ENCODE data around the gene GRAMD2B.

Gene GRAMD2B

DNA sequence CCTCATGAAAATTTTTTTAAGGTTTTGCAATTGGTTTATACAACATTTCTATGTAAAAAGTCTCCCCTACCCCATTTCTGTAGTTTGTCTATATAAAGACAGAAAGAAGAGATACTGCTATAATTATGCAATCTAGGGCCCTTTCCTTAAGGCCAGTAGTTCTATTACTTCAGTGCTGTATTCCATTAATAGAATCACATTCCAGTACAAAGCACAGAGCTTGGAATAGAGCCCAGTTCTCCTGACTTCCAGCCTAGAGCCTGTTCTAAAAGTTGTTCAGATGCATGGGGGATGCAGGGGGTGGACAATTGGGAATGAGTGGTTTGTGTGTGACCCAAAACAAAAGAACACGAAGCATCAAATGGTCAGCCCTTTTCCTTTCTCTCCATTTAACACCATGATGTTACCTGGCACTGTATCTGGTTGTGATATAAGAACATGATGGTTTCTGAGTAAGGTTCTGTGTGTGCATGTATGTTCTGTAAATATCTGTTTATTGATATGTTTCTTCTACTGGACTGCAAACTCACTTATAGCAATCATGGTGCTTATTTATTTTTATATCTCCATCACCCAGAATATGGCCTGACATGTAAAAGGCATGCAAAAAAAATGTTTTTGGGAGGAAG is 8.2 kb upstream of the GRAMD2B start:
- H3K36me3 ChIP-seq (ENCODE audit: control insufficient read depth in 1 of 2, insufficient read depth in 2 of 2, low read length in 2 of 2): no peaks in the 10 kb centered on the region
- H3K9me3 ChIP-seq (ENCODE audit: control insufficient read depth in 1 of 2, low read length in 2 of 2): no peaks in the 10 kb centered on the region
- peak overlapping the region; percentile 61 for H3K27ac ChIP-seq (ENCODE audit: low read length)
- no peak overlapping the region for H3K4me3 ChIP-seq (ENCODE audit: low read depth in 1 of 2, low read length in 2 of 2)
- no peaks in the 10 kb centered on the region for H3K27me3 ChIP-seq (ENCODE audit: low read depth, low read length)
- H3K4me1 ChIP-seq (ENCODE audit: control insufficient read depth in 1 of 2, insufficient read depth in 2 of 2, low read length in 2 of 2): peaks cover 5 to 20% of the 10 kb centered on the region in 2 donors

DNA sequence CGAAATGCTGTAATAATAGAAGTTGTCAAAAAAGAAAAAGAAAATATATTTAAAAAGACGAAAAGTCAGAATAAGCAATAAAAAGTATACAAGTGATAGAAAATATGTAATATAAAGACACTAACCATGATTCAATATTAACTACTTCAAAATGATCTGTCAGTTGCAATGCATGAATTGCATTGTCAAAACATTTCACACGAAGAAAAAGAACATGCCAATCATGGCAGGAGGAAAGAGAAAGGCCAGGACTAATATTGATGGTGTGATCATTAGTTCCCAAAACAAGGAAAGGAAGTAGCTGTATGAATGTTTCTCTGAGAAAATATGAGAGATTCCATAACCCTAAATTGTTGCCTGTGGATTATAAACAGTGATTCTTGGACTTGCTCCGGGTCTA is 7.4 kb upstream of the GRAMD2B start:
- Histone ChIP-seq H3K27me3 (ENCODE audit: low read depth, low read length) (no peaks in the 10 kb centered on the region), H3K4me1 (ENCODE audit: control insufficient read depth in 1 of 2, insufficient read depth in 2 of 2, low read length in 2 of 2) (peaks cover 5 to 20% of the 10 kb centered on the region in 2 donors), H3K27ac (ENCODE audit: low read length) (peak overlapping the region; percentile 15), H3K9me3 (ENCODE audit: control insufficient read depth in 1 of 2, low read length in 2 of 2) (no peaks in the 10 kb centered on the region), H3K36me3 (ENCODE audit: control insufficient read depth in 1 of 2, insufficient read depth in 2 of 2, low read length in 2 of 2) (no peaks in the 10 kb centered on the region), H3K4me3 (ENCODE audit: low read depth in 1 of 2, low read length in 2 of 2) (no peak overlapping the region)

DNA sequence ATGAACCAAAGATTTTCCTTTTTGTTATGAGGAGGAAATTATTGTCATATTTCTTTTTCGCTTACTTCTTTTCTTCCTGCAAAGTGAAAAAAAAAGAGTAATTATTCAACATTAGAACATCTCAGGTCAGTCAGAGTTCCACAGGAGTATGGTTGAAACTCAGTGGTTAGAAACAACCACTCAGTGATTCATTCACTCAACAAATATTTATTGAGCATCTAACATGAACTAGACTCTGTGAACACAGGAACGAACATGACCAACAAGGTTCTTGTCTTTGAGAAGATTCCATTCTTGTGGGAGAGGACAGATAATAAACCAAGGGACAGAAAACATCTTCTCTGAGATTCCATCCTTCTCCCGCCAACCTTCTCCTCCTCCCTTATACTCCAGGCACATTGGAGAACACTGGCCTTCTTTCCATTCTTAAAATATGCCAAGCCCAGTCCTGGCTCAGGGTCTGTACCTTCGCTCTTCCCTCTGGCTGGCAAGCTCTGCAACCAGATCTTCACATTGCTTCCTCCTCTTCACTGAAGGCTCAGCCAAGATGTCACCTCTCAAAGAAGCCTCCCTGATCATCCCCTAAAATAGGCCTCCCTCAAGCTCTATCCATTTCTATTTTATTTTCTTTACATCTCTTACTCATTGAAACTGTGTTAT is 6.8 kb upstream of the GRAMD2B start:
- no peaks in the 10 kb centered on the region for H3K27me3 ChIP-seq (ENCODE audit: low read depth, low read length)
- H3K4me3 ChIP-seq (ENCODE audit: low read depth in 1 of 2, low read length in 2 of 2): no peak overlapping the region
- H3K4me1 ChIP-seq (ENCODE audit: control insufficient read depth in 1 of 2, insufficient read depth in 2 of 2, low read length in 2 of 2): peaks cover 5 to 20% of the 10 kb centered on the region in 2 donors
- no peaks in the 10 kb centered on the region for H3K9me3 ChIP-seq (ENCODE audit: control insufficient read depth in 1 of 2, low read length in 2 of 2)
- no peak overlapping the region for H3K27ac ChIP-seq (ENCODE audit: low read length)
- H3K36me3 ChIP-seq (ENCODE audit: control insufficient read depth in 1 of 2, insufficient read depth in 2 of 2, low read length in 2 of 2): no peaks in the 10 kb centered on the region

DNA sequence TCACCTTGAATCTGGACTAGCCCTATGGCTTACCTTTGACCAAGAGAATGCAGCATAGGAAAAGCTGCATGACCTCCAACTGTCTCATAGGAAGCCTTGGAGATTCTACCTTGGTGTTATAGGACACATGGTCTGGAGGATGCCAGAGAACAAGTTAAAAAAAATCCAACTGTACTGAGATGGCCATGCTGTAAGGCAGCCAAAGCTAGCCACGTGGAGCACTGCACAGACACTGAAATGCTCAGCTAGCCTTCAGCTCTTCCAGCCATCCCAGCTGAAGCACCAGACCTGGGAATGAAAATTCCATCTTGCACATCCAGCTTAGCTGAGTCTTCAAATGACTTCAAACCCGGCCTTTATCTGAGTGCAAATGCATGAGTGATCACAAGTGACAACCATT is 6.0 kb upstream of the GRAMD2B start:
- Histone ChIP-seq H3K36me3 (ENCODE audit: control insufficient read depth in 1 of 2, insufficient read depth in 2 of 2, low read length in 2 of 2) (no peaks in the 10 kb centered on the region), H3K9me3 (ENCODE audit: control insufficient read depth in 1 of 2, low read length in 2 of 2) (no peaks in the 10 kb centered on the region), H3K4me3 (ENCODE audit: low read depth in 1 of 2, low read length in 2 of 2) (no peak overlapping the region), H3K4me1 (ENCODE audit: control insufficient read depth in 1 of 2, insufficient read depth in 2 of 2, low read length in 2 of 2) (peaks cover 5 to 20% of the 10 kb centered on the region in 2 donors), H3K27ac (ENCODE audit: low read length) (no peak overlapping the region), H3K27me3 (ENCODE audit: low read depth, low read length) (no peaks in the 10 kb centered on the region)

DNA sequence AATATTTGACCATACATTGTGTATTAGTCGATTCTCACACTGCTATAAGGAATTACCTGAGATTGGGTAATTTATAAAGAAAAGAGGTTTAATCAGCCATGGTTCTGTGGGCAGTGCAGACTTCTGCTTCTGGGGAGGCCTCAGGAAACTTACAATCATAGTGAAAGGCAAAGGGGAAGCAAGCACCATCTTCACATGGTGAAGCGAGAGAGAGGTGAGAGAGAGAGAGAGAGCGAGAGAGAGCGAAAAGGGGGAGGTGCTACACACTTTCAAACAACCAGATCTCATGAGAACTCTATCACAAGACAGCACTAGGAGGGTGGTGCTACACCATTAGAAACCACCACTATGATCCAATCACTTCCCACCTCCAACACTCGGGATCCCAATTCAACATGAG is 4.1 kb upstream of the GRAMD2B start:
- H3K9me3 ChIP-seq (ENCODE audit: control insufficient read depth in 1 of 2, low read length in 2 of 2): no peaks in the 10 kb centered on the region
- H3K4me3 ChIP-seq (ENCODE audit: low read depth in 1 of 2, low read length in 2 of 2): no peak overlapping the region
- no peak overlapping the region for H3K27ac ChIP-seq (ENCODE audit: low read length)

DNA sequence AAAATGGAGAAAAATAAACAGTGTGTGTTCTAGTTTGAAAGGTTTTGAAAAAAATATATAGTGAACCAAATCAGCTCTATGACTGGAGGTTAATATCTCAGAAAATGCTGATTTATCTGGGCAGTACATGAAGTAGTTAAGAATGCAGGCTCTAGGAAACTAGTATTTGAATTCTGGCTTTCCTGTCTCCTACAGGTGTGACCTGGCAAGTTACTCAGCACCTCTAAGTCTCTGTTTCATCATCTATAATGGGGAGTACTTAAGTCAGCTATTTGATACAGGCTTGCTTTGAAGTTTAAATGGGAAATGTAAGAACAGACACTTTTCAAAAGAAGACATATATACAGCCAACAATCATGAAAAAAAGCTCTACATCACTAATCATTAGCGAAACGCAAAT is 5.2 kb downstream of the GRAMD2B start:
- Histone ChIP-seq H3K9me3 (ENCODE audit: control insufficient read depth in 1 of 2, low read length in 2 of 2) (no peaks in the 10 kb centered on the region), H3K4me1 (ENCODE audit: control insufficient read depth in 1 of 2, insufficient read depth in 2 of 2, low read length in 2 of 2) (peaks cover 0 to 16% of the 10 kb centered on the region in 2 donors), H3K27ac (ENCODE audit: low read length) (no peak overlapping the region), H3K36me3 (ENCODE audit: control insufficient read depth in 1 of 2, insufficient read depth in 2 of 2, low read length in 2 of 2) (peaks cover 0 to 5% of the 10 kb centered on the region in 2 donors), H3K27me3 (ENCODE audit: low read depth, low read length) (no peaks in the 10 kb centered on the region), H3K4me3 (ENCODE audit: low read depth in 1 of 2, low read length in 2 of 2) (no peak overlapping the region)

More for the DNA sequence above, 4.1 kb upstream of the GRAMD2B start:
- Histone ChIP-seq H3K27me3 (ENCODE audit: low read depth, low read length) (no peaks in the 10 kb centered on the region), H3K36me3 (ENCODE audit: control insufficient read depth in 1 of 2, insufficient read depth in 2 of 2, low read length in 2 of 2) (peaks cover 0 to 7% of the 10 kb centered on the region in 2 donors), H3K4me1 (ENCODE audit: control insufficient read depth in 1 of 2, insufficient read depth in 2 of 2, low read length in 2 of 2) (peaks cover 5 to 20% of the 10 kb centered on the region in 2 donors)

DNA sequence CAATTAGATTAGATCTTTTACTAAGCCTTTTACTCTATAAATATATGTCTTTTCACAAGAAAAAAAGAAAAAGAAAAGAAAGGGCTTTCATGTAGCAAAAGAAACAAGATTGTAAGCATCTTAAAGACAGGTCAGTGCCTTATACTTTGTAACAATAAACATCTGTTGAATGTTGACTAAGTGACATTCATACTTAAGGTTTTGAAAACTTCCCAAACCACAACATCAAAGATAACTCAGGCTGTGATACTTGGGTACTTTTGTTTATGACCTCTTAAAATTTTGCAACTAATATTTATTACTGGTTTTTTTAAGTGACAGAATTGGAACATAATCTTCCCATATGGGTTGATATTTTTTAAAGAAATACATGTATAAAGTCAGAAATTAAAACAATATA is 7.4 kb downstream of the GRAMD2B start:
- Histone ChIP-seq H3K9me3 (ENCODE audit: control insufficient read depth in 1 of 2, low read length in 2 of 2) (no peaks in the 10 kb centered on the region), H3K27ac (ENCODE audit: low read length) (no peak overlapping the region), H3K4me3 (ENCODE audit: low read depth in 1 of 2, low read length in 2 of 2) (no peak overlapping the region), H3K27me3 (ENCODE audit: low read depth, low read length) (no peaks in the 10 kb centered on the region), H3K4me1 (ENCODE audit: control insufficient read depth in 1 of 2, insufficient read depth in 2 of 2, low read length in 2 of 2) (peaks cover 0 to 10% of the 10 kb centered on the region in 2 donors), H3K36me3 (ENCODE audit: control insufficient read depth in 1 of 2, insufficient read depth in 2 of 2, low read length in 2 of 2) (no peaks in the 10 kb centered on the region)

DNA sequence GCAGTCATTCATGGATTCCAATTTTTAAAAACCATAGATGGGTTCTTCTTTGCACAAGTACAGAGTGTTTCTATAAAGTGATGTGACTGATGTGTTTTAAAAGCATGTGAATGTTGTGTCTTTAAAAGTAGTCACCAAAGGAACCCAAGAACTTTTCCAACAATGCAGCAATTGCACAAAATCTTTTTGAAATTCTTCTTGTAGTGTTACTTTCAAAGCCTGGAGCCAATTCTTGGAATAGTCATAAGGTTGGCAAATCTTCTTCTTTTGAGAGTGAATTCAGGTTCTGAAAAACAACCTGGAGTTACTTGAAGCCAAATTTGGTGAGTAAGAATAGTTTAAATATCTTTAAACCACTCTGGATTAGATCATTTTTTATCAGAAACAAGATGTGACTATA is 10.5 kb downstream of the GRAMD2B start:
- Histone ChIP-seq H3K27ac (ENCODE audit: low read length) (no peak overlapping the region), H3K27me3 (ENCODE audit: low read depth, low read length) (no peaks in the 10 kb centered on the region), H3K4me1 (ENCODE audit: control insufficient read depth in 1 of 2, insufficient read depth in 2 of 2, low read length in 2 of 2) (peaks cover 0 to 5% of the 10 kb centered on the region in 2 donors), H3K4me3 (ENCODE audit: low read depth in 1 of 2, low read length in 2 of 2) (no peak overlapping the region), H3K36me3 (ENCODE audit: control insufficient read depth in 1 of 2, insufficient read depth in 2 of 2, low read length in 2 of 2) (peaks cover 0 to under 1% of the 10 kb centered on the region in 2 donors), H3K9me3 (ENCODE audit: control insufficient read depth in 1 of 2, low read length in 2 of 2) (no peaks in the 10 kb centered on the region)

DNA sequence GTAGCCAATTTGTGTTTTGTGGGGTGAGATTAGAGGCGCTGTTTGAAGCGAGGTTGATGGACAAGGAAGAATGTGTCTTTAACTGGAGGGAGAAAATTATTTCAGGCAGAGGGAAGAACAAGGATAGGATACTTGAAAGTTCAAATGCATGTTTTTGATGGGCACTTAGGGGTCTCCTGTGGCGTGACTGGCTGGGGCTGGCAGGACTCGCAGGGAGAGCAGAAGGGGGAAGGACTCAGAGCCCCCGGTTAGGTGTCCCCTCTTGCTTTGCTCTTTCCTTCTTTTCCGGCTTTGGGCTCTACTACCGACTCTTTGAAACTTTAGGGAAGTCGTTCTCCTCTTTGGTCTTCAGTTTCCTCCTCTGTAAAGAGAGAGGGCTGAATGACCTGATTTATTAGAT is 12.1 kb downstream of the GRAMD2B start:
- peaks cover 0 to 5% of the 10 kb centered on the region in 2 donors for H3K4me1 ChIP-seq (ENCODE audit: control insufficient read depth in 1 of 2, insufficient read depth in 2 of 2, low read length in 2 of 2)
- H3K36me3 ChIP-seq (ENCODE audit: control insufficient read depth in 1 of 2, insufficient read depth in 2 of 2, low read length in 2 of 2): peaks cover 0 to 3% of the 10 kb centered on the region in 2 donors
- no peaks in the 10 kb centered on the region for H3K9me3 ChIP-seq (ENCODE audit: control insufficient read depth in 1 of 2, low read length in 2 of 2)
- H3K27me3 ChIP-seq (ENCODE audit: low read depth, low read length): no peaks in the 10 kb centered on the region
- H3K27ac ChIP-seq (ENCODE audit: low read length): no peak overlapping the region
- no peak overlapping the region for H3K4me3 ChIP-seq (ENCODE audit: low read depth in 1 of 2, low read length in 2 of 2)

DNA sequence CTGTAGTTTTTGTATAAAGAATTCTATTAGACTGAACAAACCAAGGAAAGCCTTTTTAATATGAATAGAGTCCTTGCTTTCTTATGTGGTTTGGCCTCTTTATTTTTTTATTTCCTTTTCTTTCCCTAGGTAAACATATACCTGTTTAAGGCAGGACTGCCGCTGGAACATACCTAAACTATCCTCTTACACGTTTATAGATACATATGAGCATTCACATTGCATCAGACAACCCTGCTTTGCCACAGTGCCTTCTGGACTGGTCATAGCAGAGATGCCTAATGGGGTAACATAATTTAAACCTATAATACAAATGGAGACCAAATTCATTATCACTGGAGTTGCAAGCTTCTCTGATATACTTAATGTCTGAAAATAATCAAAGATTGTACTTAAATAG is 12.5 kb downstream of the GRAMD2B start:
- Histone ChIP-seq H3K36me3 (ENCODE audit: control insufficient read depth in 1 of 2, insufficient read depth in 2 of 2, low read length in 2 of 2) (peaks cover 0 to 3% of the 10 kb centered on the region in 2 donors), H3K4me1 (ENCODE audit: control insufficient read depth in 1 of 2, insufficient read depth in 2 of 2, low read length in 2 of 2) (peaks cover 0 to 5% of the 10 kb centered on the region in 2 donors), H3K27ac (ENCODE audit: low read length) (no peak overlapping the region), H3K27me3 (ENCODE audit: low read depth, low read length) (no peaks in the 10 kb centered on the region), H3K4me3 (ENCODE audit: low read depth in 1 of 2, low read length in 2 of 2) (no peak overlapping the region), H3K9me3 (ENCODE audit: control insufficient read depth in 1 of 2, low read length in 2 of 2) (no peaks in the 10 kb centered on the region)

DNA sequence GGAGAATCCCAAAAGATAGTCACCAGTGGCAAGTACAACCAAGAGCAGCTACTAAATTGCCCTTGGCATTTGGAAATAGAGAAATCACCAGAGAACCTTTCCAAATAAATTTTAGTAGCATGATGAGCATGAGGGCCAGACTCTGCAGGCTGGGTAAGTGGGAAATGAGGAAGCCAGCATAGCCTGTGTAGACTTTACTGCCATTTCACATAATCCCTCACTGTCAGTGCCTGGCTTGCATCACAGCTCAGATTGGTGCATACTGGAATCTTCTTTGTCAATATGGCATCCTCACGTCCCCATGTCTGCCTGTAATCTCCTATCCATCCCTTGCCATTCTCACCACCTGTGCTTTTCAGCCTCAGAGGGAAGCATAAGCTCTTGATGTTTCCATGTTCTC is 14.5 kb downstream of the GRAMD2B start:
- Histone ChIP-seq H3K9me3 (ENCODE audit: control insufficient read depth in 1 of 2, low read length in 2 of 2) (no peaks in the 10 kb centered on the region), H3K27me3 (ENCODE audit: low read depth, low read length) (no peaks in the 10 kb centered on the region), H3K27ac (ENCODE audit: low read length) (no peak overlapping the region), H3K4me3 (ENCODE audit: low read depth in 1 of 2, low read length in 2 of 2) (no peak overlapping the region), H3K4me1 (ENCODE audit: control insufficient read depth in 1 of 2, insufficient read depth in 2 of 2, low read length in 2 of 2) (peaks cover 0 to 5% of the 10 kb centered on the region in 2 donors), H3K36me3 (ENCODE audit: control insufficient read depth in 1 of 2, insufficient read depth in 2 of 2, low read length in 2 of 2) (peaks cover 0 to 3% of the 10 kb centered on the region in 2 donors)
